HPDE6-E6E7 (cell line): ENCODE results near the gene MFAP3L.

Experiments used
- DNase-seq: peaks from one replicate; pipeline ENCODE4 v3.0.0; 2011; ENCODE audit warnings: missing footprints; ENCODE audit errors: extremely low spot score

MFAP3L gene

GRCh38 chr4:169941141-169941540 lies 85.1 kb downstream of the MFAP3L start:
- no peak for DNase-seq

GRCh38 chr4:169940460-169940859 lies 85.7 kb downstream of the MFAP3L start:
- DNase-seq: no peak
